H9 (cell line): ENCODE measurements around the gene RAB6A. TPM values are rescaled to one million over a fixed set of nuclear protein-coding genes. Genes with fewer than 3 reads are reported as not detected.

Experiments used
- DNase-seq: peaks from one replicate; pipeline ENCODE4 v3.0.0-alpha.2; 2017
- H2AFZ ChIP-seq: one replicate; pipeline ENCODE4 v1.6.1; 2013; ENCODE audit warnings: mild to moderate bottlenecking, low read length, control low read depth, moderate library complexity
- H2AK5ac ChIP-seq: 2 replicates; pipeline ENCODE4 v1.6.1; 2013; ENCODE audit warnings: low read length, control low read depth, mixed read lengths; ENCODE audit not compliant: insufficient read length
- H2BK120ac ChIP-seq: one replicate; pipeline ENCODE4 v1.6.1; 2013; ENCODE audit warnings: low read depth, mild to moderate bottlenecking, low read length, control low read depth, inconsistent platforms; ENCODE audit not compliant: poor library complexity, severe bottlenecking
- H2BK12ac ChIP-seq: 2 replicates; pipeline ENCODE4 v1.6.1; 2013; ENCODE audit warnings: low read length, control low read depth, mixed read lengths, low read depth; ENCODE audit not compliant: insufficient read length
- H2BK15ac ChIP-seq: 2 replicates; pipeline ENCODE4 v1.6.1; 2013; ENCODE audit warnings: low read depth, low read length, control low read depth
- H2BK20ac ChIP-seq: one replicate; pipeline ENCODE4 v1.6.1; 2013; ENCODE audit warnings: low read depth, mild to moderate bottlenecking, low read length, control low read depth, inconsistent platforms; ENCODE audit not compliant: poor library complexity, severe bottlenecking
- H2BK5ac ChIP-seq: 2 replicates; pipeline ENCODE4 v1.6.1; 2013; ENCODE audit warnings: low read length, control low read depth, mixed read lengths; ENCODE audit not compliant: insufficient read length
- H3K14ac ChIP-seq: 2 replicates; pipeline ENCODE4 v1.6.1; 2013; ENCODE audit warnings: low read length, control low read depth; ENCODE audit not compliant: insufficient read depth
- H3K18ac ChIP-seq: 2 replicates; pipeline ENCODE4 v1.6.1; 2013; ENCODE audit warnings: low read depth, mild to moderate bottlenecking, mixed read lengths, low read length, control low read depth; ENCODE audit not compliant: insufficient read length
- H3K23ac ChIP-seq: 2 replicates; pipeline ENCODE4 v1.6.1; 2013; ENCODE audit warnings: low read length, control low read depth, mixed read lengths, low read depth; ENCODE audit not compliant: insufficient read length
- H3K23me2 ChIP-seq: 2 replicates; pipeline ENCODE4 v1.6.1; 2013; ENCODE audit warnings: low read depth, mild to moderate bottlenecking, mixed read lengths, low read length, control low read depth; ENCODE audit not compliant: insufficient read length, poor library complexity, severe bottlenecking
- H3K27ac ChIP-seq: 2 replicates; pipeline ENCODE4 v1.5.1; 2013; ENCODE audit warnings: low read length, control low read depth, mixed read lengths, low read depth; ENCODE audit not compliant: insufficient read length
- H3K27me3 ChIP-seq: 2 replicates; pipeline ENCODE4 v1.6.1; 2013; ENCODE audit warnings: low read length, control low read depth, inconsistent platforms; ENCODE audit not compliant: insufficient read depth
- H3K4ac ChIP-seq: 2 replicates; pipeline ENCODE4 v1.6.1; 2013; ENCODE audit warnings: low read depth, mild to moderate bottlenecking, control low read depth, inconsistent platforms, low read length, moderate library complexity
- H3K4me1 ChIP-seq: 2 replicates; pipeline ENCODE4 v1.6.1; 2013; ENCODE audit warnings: low read length, control low read depth, inconsistent platforms; ENCODE audit not compliant: insufficient read depth
- H3K4me2 ChIP-seq: 2 replicates; pipeline ENCODE4 v1.6.1; 2013; ENCODE audit warnings: low read length, control low read depth, mixed read lengths; ENCODE audit not compliant: insufficient read length, insufficient read depth
- H3K56ac ChIP-seq: 2 replicates; pipeline ENCODE4 v1.6.1; 2013; ENCODE audit warnings: low read depth, mild to moderate bottlenecking, mixed read lengths, low read length, control low read depth; ENCODE audit not compliant: insufficient read length
- H3K79me1 ChIP-seq: 2 replicates; pipeline ENCODE4 v1.6.1; 2013; ENCODE audit warnings: low read depth, mild to moderate bottlenecking, moderate library complexity, low read length, control low read depth, inconsistent platforms; ENCODE audit not compliant: insufficient read depth, poor library complexity, severe bottlenecking
- H3K79me2 ChIP-seq: 2 replicates; pipeline ENCODE4 v1.6.1; 2013; ENCODE audit warnings: low read length, control low read depth, inconsistent platforms; ENCODE audit not compliant: insufficient read depth
- H3K9ac ChIP-seq: 2 replicates; pipeline ENCODE4 v1.6.1; 2013; ENCODE audit warnings: low read length, control low read depth, mixed read lengths; ENCODE audit not compliant: insufficient read length; ENCODE audit errors: extremely low read depth
- H3K9me3 ChIP-seq: one replicate; pipeline ENCODE4 v1.6.1; 2013; ENCODE audit warnings: low read depth, low read length, inconsistent platforms; ENCODE audit not compliant: control insufficient read depth
- H3T11ph ChIP-seq: one replicate; pipeline ENCODE4 v1.6.1; 2013; ENCODE audit warnings: mild to moderate bottlenecking, low read length, control low read depth, inconsistent platforms
- H4K20me1 ChIP-seq: one replicate; pipeline ENCODE4 v1.6.1; 2013; ENCODE audit not compliant: control insufficient read depth, insufficient read length, insufficient read depth
- H4K5ac ChIP-seq: 2 replicates; pipeline ENCODE4 v1.6.1; 2013; ENCODE audit warnings: low read depth, mild to moderate bottlenecking, mixed read lengths, low read length, control low read depth; ENCODE audit not compliant: insufficient read length
- H4K8ac ChIP-seq: replicated peaks from 2 replicates; pipeline ENCODE4 v1.6.1; 2013; ENCODE audit warnings: low read length, control low read depth, mixed read lengths, low read depth; ENCODE audit not compliant: insufficient read length
- H4K91ac ChIP-seq: 2 replicates; pipeline ENCODE4 v1.6.1; 2013; ENCODE audit warnings: low read depth, mild to moderate bottlenecking, moderate library complexity, mixed read lengths, low read length, control low read depth; ENCODE audit not compliant: insufficient read length
- H3K27ac Mint-ChIP-seq, 3 experiments: 2 replicates in 2 of 3; 3 replicates in 1 of 3; pipeline ENCODE4 v1.8.0; 2020 to 2021; ENCODE audit warnings: mixed read lengths in 3 of 3, mild to moderate bottlenecking in 1 of 3, moderate library complexity in 1 of 3
- H3K27me3 Mint-ChIP-seq: 2 replicates; pipeline ENCODE4 v1.8.0; 2021; ENCODE audit warnings: low read depth, mild to moderate bottlenecking, moderate library complexity, mixed read lengths
- H3K36me3 Mint-ChIP-seq, 3 experiments: 2 replicates in 2 of 3; 3 replicates in 1 of 3; pipeline ENCODE4 v1.8.0; 2020 to 2021; ENCODE audit warnings: low read depth in 3 of 3, mixed read lengths in 3 of 3; ENCODE audit not compliant: insufficient read depth in 1 of 3
- H3K4me1 Mint-ChIP-seq, 2 experiments: 2 replicates each; pipeline ENCODE4 v1.8.0; 2020; ENCODE audit warnings: mixed read lengths in 2 of 2
- H3K4me3 Mint-ChIP-seq, 2 experiments: 2 replicates in 1 of 2; 3 replicates in 1 of 2; pipeline ENCODE4 v1.8.0; 2020 to 2021; ENCODE audit warnings: mild to moderate bottlenecking in 2 of 2, mixed read lengths in 2 of 2, moderate library complexity in 1 of 2
- H3K9me3 Mint-ChIP-seq, 2 experiments: 2 replicates in 1 of 2; 3 replicates in 1 of 2; pipeline ENCODE4 v1.8.0; 2020; ENCODE audit warnings: mild to moderate bottlenecking in 2 of 2, mixed read lengths in 2 of 2, moderate library complexity in 1 of 2
- WGBS: extraction: QIAGEN DNeasy Blood & Tissue Kit; methylation state at CpG from one replicate; pipeline ENCODE4 v1.1.7; 2013; ENCODE audit warnings: missing lambda C conversion rate, low lambda C conversion rate, mixed read lengths; ENCODE audit not compliant: insufficient read length; ENCODE audit errors: extremely low coverage; 5-methylcytosine and 5-hydroxymethylcytosine counted together
- total RNA-seq: library from RNA; stranded (reverse); gene quantifications from 2 replicates; pipeline ENCODE4 v1.2.1, GENCODE V29; 2021
- TF ChIP-seq, protein P1 (sequence below): fragments of 200-600 bp; sonication (generic); conservative IDR thresholded peaks from 3 replicates; pipeline ENCODE4 v1.8.0; 2021; ENCODE audit warnings: antibody characterized with exemption, mild to moderate bottlenecking

Gene RAB6A
- total RNA-seq, 1 experiment from 2014 or later, result 72.8 TPM

DNA sequence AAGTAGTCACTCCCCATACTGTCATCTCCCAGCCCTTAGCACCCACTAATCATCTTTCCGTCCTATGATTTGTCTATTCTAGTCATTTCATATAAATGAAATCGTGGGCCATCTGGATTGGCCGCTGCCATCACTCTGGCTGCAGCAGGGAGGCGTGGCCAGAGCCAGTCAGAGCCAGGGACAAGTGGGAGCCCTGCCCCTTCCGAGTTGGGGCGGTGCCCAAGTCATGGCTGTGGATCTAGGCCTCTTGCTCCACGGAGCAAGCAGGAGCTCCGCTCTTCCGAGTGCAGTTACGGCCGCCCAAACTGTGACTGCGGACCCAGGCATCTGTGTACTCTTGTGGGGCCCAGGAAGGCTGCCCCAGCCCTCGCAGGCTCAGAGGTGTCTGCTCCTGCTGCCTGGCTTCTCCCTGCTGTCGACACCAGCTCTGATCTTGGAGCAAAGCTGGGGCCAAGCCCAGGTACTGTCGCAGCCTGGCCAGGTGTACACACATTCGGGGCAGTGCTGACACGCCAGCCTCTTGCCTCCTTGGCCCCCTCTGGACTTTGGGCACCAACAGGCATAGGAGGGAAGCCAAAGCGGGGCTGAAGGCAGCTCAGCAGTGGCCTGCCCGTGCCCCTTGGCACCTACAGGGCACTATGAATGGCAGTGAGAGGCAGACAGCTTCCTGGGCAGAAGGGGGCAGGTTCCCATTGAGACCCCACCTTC, 35.2 kb upstream of the RAB6A start:
- Mint-ChIP-seq H3K9me3 (no peaks in the 10 kb centered on the region), H3K27ac (peak overlapping the region in 2 of 3 experiments; percentile 44; a peak in 3 of 7 replicates), H3K4me3 (no peak overlapping the region), H3K36me3 (peaks cover 0 to 6% (median 4%) of the 10 kb centered on the region in 3 experiments; a peak in 4 of 7 replicates), H3K27me3 (no peaks in the 10 kb centered on the region; the same call in 1 of the 2 replicates), H3K4me1 (peaks cover 7 to 9% of the 10 kb centered on the region in 2 experiments)
- H3K9ac ChIP-seq, result no peak overlapping the region
- no peak overlapping the region for H3K56ac ChIP-seq
- H3K4ac ChIP-seq, result no peak overlapping the region
- H2BK15ac ChIP-seq, result no peak overlapping the region
- no peak overlapping the region; the same call in 1 of the 2 replicates for H3K14ac ChIP-seq
- no peaks in the 10 kb centered on the region for H3K4me1 ChIP-seq
- no peak overlapping the region for H2BK12ac ChIP-seq
- H4K5ac ChIP-seq, result no peak overlapping the region
- H3K27me3 ChIP-seq, result no peaks in the 10 kb centered on the region
- H2BK120ac ChIP-seq, result no peak overlapping the region
- H3K79me1 ChIP-seq, result peaks cover 6% of the 10 kb centered on the region
- H4K20me1 ChIP-seq, result no peaks in the 10 kb centered on the region
- H3K9me3 ChIP-seq, result no peaks in the 10 kb centered on the region
- no peak overlapping the region for H4K8ac ChIP-seq
- DNase-seq, result peak; percentile 68
- no CpG with 5 or more reads among the region's 19 CpGs for WGBS
- no peak overlapping the region for H3K27ac ChIP-seq
- H3K23me2 ChIP-seq, result no peaks in the 10 kb centered on the region
- no peak overlapping the region for H3T11ph ChIP-seq
- no peak overlapping the region for H2BK5ac ChIP-seq
- no peak overlapping the region for H2AK5ac ChIP-seq
- no peak overlapping the region for H3K23ac ChIP-seq
- no peak overlapping the region for H2BK20ac ChIP-seq
- no peaks in the 10 kb centered on the region; the same call in 1 of the 2 replicates for H3K79me2 ChIP-seq
- H3K4me2 ChIP-seq, result no peak overlapping the region
- H2AFZ ChIP-seq, result no peak overlapping the region
- no peak overlapping the region for H3K18ac ChIP-seq
- no peak overlapping the region for H4K91ac ChIP-seq
- TF ChIP-seq, protein P1, sequence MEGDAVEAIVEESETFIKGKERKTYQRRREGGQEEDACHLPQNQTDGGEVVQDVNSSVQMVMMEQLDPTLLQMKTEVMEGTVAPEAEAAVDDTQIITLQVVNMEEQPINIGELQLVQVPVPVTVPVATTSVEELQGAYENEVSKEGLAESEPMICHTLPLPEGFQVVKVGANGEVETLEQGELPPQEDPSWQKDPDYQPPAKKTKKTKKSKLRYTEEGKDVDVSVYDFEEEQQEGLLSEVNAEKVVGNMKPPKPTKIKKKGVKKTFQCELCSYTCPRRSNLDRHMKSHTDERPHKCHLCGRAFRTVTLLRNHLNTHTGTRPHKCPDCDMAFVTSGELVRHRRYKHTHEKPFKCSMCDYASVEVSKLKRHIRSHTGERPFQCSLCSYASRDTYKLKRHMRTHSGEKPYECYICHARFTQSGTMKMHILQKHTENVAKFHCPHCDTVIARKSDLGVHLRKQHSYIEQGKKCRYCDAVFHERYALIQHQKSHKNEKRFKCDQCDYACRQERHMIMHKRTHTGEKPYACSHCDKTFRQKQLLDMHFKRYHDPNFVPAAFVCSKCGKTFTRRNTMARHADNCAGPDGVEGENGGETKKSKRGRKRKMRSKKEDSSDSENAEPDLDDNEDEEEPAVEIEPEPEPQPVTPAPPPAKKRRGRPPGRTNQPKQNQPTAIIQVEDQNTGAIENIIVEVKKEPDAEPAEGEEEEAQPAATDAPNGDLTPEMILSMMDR, result no peak
